Thymus (tissue), 11 donors: ENCODE data around the gene ADCY10. TPM values are rescaled to one million over a fixed set of nuclear protein-coding genes. Genes with fewer than 3 reads are reported as not detected.
"Not testable (repeated sequence)": the region's sequence is repeated elsewhere in the genome, so short reads cannot be mapped to it uniquely, and the experiment has no call there.

Source experiments
- DNase-seq, 9 donors: peaks; one replicate each; pipeline ENCODE4 v3.0.0-alpha.2; 2013; ENCODE audit warnings: low spot score in 9 of 9, low read depth in 6 of 9, missing footprints in 1 of 9
- H3K27ac ChIP-seq, 2 donors: one replicate each; pipeline ENCODE4 v1.5.1; 2013; ENCODE audit warnings: control low read depth in 1 of 2, low read depth in 1 of 2, low read length in 1 of 2, mild to moderate bottlenecking in 1 of 2, moderate library complexity in 1 of 2
- H3K27me3 ChIP-seq, 2 donors: one replicate each; pipeline ENCODE4 v1.5.1; 2013; ENCODE audit warnings: low read length in 1 of 2; ENCODE audit not compliant: control insufficient read depth in 2 of 2, insufficient read depth in 1 of 2
- H3K36me3 ChIP-seq, 2 donors: one replicate each; pipeline ENCODE4 v1.5.1; 2013; ENCODE audit warnings: low read length in 1 of 2, mild to moderate bottlenecking in 1 of 2, moderate library complexity in 1 of 2; ENCODE audit not compliant: control insufficient read depth in 2 of 2, insufficient read depth in 2 of 2
- H3K4me1 ChIP-seq, 2 donors: one replicate each; pipeline ENCODE4 v1.5.1; 2013; ENCODE audit warnings: low read length in 2 of 2; ENCODE audit not compliant: control insufficient read depth in 2 of 2, insufficient read depth in 2 of 2
- H3K4me3 ChIP-seq, 2 donors: one replicate each; pipeline ENCODE4 v1.5.1; 2013; ENCODE audit warnings: low read length in 2 of 2, control low read depth in 1 of 2, mild to moderate bottlenecking in 1 of 2
- H3K9me3 ChIP-seq, 2 donors: one replicate each; pipeline ENCODE4 v1.5.1; 2013; ENCODE audit warnings: low read length in 1 of 2, mild to moderate bottlenecking in 1 of 2; ENCODE audit not compliant: control insufficient read depth in 2 of 2, insufficient read depth in 1 of 2
- WGBS: extraction: QIAGEN DNeasy Blood & Tissue Kit; methylation state at CpG from one replicate; pipeline ENCODE4 v1.1.7; 2013; 5-methylcytosine and 5-hydroxymethylcytosine counted together
- polyA plus RNA-seq: library from polyadenylated mRNA; stranded (reverse); fragments of 200-250 nt; gene quantifications from one replicate; pipeline ENCODE4 v1.2.3, GENCODE V29; 2013
- total RNA-seq: library from RNA; stranded (reverse); fragments of 120-200 nt; gene quantifications from one replicate; pipeline ENCODE4 v1.2.4, GENCODE V29; 2013
- donor health status: healthy.

ADCY10 gene
- total and polyA plus RNA-seq, 2 donors, result 0.09 to 0.30 TPM

DNA sequence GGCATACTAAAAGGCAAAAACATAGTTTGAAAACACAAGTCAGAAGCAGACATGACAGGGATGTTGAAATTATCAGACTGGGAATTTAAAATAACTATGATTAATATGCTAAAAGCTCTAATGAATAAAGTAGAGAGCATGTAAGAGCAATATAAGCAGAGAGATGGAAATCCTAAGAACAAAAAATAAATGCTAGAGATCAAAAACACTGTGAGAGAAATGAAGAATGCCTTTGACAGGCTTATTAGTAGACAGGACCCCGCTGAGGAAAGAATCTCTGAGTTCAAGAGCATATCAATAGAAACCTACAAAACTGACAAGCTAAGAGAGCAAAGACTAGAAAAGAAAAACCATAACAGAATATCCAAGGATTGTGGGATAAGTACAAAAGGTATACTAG, 98.3 kb downstream of the ADCY10 start:
- DNase-seq, result no peak
- 99% methylated on average over 1 of the region's 1 CpG for WGBS
- no peaks in the 10 kb centered on the region for H3K36me3 ChIP-seq
- no peaks in the 10 kb centered on the region for H3K9me3 ChIP-seq
- H3K4me1 ChIP-seq, result peaks cover 0 to 5% of the 10 kb centered on the region in 2 donors
- H3K4me3 ChIP-seq, result no peak overlapping the region
- H3K27ac ChIP-seq, result no peak overlapping the region
- peaks cover 0 to 1% of the 10 kb centered on the region in 2 donors for H3K27me3 ChIP-seq

DNA sequence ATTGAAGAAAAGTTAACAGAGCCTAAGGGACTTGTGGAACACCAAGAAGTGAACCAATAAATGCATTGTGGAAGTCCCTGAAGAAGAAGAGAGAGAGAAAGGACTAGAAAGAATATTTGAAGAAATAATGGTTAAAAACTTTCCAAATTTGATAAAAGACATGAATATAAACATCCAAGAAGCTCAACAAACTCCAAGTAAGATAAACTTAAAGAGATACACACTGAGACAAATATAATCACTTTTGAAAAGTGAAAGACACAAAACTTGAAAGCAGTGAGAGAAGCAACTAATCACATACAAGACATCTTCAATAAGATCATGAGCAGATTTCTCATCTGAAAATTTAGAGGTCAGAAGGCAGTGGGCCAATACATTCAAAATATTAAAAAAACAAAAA, 101.0 kb downstream of the ADCY10 start:
- no peak overlapping the region for H3K4me3 ChIP-seq
- H3K9me3 ChIP-seq, result no peaks in the 10 kb centered on the region
- no peaks in the 10 kb centered on the region for H3K4me1 ChIP-seq
- H3K27me3 ChIP-seq, result no peaks in the 10 kb centered on the region
- DNase-seq, result no peak
- H3K36me3 ChIP-seq, result no peaks in the 10 kb centered on the region
- H3K27ac ChIP-seq, result no peak overlapping the region

DNA sequence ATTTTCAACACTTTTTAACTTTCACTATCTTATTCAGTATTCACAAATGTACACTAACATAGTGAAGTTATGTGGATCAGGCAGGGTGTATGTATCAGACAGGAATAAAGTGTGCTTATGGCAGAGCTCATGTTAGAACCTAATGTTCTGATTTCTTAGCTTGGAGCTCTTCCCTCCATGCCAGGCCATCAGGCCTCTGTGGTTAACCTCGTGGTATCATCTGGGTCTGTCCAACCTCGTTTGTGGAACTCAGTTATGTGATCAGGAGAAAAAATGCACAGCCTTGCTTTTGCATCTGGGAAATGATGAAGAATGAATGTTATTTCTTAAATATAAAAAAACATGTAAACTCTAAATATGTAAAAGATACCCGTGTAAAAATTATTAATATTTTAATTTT, 105.2 kb downstream of the ADCY10 start:
- Histone ChIP-seq H3K9me3 (peaks cover 0 to 11% of the 10 kb centered on the region in 2 donors), H3K27me3 (no peaks in the 10 kb centered on the region), H3K4me1 (peaks cover 8 to 15% of the 10 kb centered on the region in 2 donors), H3K27ac (no peak overlapping the region), H3K36me3 (no peaks in the 10 kb centered on the region), H3K4me3 (no peak overlapping the region)
- no peak for DNase-seq
- 40% methylated on average over 3 of the region's 3 CpGs for WGBS

- H3K4me3 ChIP-seq, result no peak overlapping the region
- WGBS, result 94% methylated on average over 3 of the region's 3 CpGs
- H3K27ac ChIP-seq, result no peak overlapping the region
- H3K36me3 ChIP-seq, result no peaks in the 10 kb centered on the region
- no peak for DNase-seq
- peaks cover 0 to 11% of the 10 kb centered on the region in 2 donors for H3K9me3 ChIP-seq
- no peaks in the 10 kb centered on the region for H3K27me3 ChIP-seq
- peaks cover 8 to 21% of the 10 kb centered on the region in 2 donors for H3K4me1 ChIP-seq
These were observed 105.8 kb downstream of the ADCY10 start for GRCh38 chr1:167808104-167808503.

GRCh38 chr1:167806676-167807075, 107.3 kb downstream of the ADCY10 start:
- not testable (repeated sequence) for H3K4me3 ChIP-seq, H3K27me3 ChIP-seq, H3K27ac ChIP-seq, DNase-seq, H3K36me3 ChIP-seq
- peaks cover 0 to 11% of the 10 kb centered on the region in 2 donors for H3K9me3 ChIP-seq
- WGBS, result 98% methylated on average over 12 of the region's 12 CpGs
- H3K4me1 ChIP-seq, result peaks cover 8 to 22% of the 10 kb centered on the region in 2 donors

GRCh38 chr1:167806235-167806634, 107.7 kb downstream of the ADCY10 start:
- H3K9me3 ChIP-seq, result peaks cover 0 to 11% of the 10 kb centered on the region in 2 donors
- not testable (repeated sequence) for DNase-seq

GRCh38 chr1:167805041-167805556, 108.8 kb downstream of the ADCY10 start:
- 5% methylated on average over 4 of the region's 4 CpGs for WGBS
- peaks cover 8 to 22% of the 10 kb centered on the region in 2 donors for H3K4me1 ChIP-seq
- H3K9me3 ChIP-seq, result peaks cover 0 to 11% of the 10 kb centered on the region in 2 donors
- no peak overlapping the region for H3K4me3 ChIP-seq
- peak overlapping the region; percentile 67 to 86 for H3K27ac ChIP-seq
- H3K36me3 ChIP-seq, result no peaks in the 10 kb centered on the region
- DNase-seq, result peak; percentile 32 to 85 (median 58)
- no peaks in the 10 kb centered on the region for H3K27me3 ChIP-seq

More at GRCh38 chr1:167806235-167806634, 107.7 kb downstream of the ADCY10 start:
- H3K4me3 ChIP-seq, H3K36me3 ChIP-seq, H3K27me3 ChIP-seq, H3K27ac ChIP-seq: not testable (repeated sequence)
- 95% methylated on average over 23 of the region's 23 CpGs for WGBS
- H3K4me1 ChIP-seq, result peaks cover 8 to 22% of the 10 kb centered on the region in 2 donors

DNA sequence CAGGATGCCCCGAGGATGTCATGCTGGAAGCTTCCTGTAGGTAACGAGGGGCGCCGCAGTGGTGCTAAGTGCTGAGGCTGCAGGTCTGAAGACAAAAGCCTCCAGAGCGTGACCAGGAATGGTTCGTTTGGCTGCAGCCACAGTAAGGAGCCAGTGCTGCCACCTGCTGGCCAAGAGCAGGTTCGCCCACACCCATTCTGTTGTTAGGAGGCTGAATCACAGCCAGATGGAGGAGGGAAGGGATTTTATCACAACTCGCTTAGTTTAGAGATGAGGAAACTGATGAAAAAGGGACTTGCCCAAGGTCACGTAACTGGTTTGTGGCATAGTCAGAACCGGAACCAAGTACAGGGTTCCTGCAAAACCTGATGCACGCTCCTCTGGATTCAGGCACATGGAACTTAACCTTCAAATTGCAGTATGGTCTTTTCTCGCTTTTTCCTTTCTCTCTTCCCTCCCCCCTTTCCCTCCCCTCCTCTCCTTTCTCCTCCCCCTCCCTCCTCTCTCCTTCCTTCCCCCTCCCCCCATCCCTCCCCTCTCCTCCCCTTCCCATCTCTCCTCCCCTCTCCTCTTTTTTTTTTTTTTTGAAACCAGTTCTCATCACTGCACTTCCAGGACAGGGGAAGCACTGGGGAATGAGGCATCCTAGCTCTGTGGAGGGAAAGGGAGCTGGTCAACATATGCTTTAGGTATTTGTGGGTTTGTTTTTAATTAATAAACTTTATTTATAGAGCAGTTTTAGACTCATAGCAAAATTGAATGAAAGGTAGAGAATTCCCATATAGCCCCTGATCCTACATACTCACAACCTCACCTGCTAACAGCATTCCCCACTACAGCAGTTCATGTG, 110.4 kb downstream of the ADCY10 start:
- H3K36me3 ChIP-seq, result no peaks in the 10 kb centered on the region
- no peaks in the 10 kb centered on the region for H3K27me3 ChIP-seq
- H3K4me1 ChIP-seq, result peaks cover 8 to 22% of the 10 kb centered on the region in 2 donors
- DNase-seq, result peak; percentile 70 to 93 (median 82)
- H3K9me3 ChIP-seq, result peaks cover 0 to 11% of the 10 kb centered on the region in 2 donors
- 21% methylated on average over 12 of the region's 12 CpGs for WGBS
- no peak overlapping the region for H3K27ac ChIP-seq
- H3K4me3 ChIP-seq, result no peak overlapping the region

- Histone ChIP-seq H3K9me3 (peaks cover 0 to 11% of the 10 kb centered on the region in 2 donors), H3K27ac (no peak overlapping the region), H3K4me1 (peaks cover 8 to 22% of the 10 kb centered on the region in 2 donors), H3K4me3 (no peak overlapping the region), H3K27me3 (no peaks in the 10 kb centered on the region), H3K36me3 (no peaks in the 10 kb centered on the region)
- DNase-seq, result no peak
- 96% methylated on average over 4 of the region's 4 CpGs for WGBS
These were observed 111.7 kb downstream of the ADCY10 start for GRCh38 chr1:167802235-167802634.
